ENCODE measurements around the gene CRPPA. TPM values are rescaled to one million over a fixed set of nuclear protein-coding genes. Genes with fewer than 3 reads are reported as not detected.
"Not testable (repeated sequence)": the region's sequence is repeated elsewhere in the genome, so short reads cannot be mapped to it uniquely, and the experiment has no call there.

CRPPA gene
- total RNA-seq, 1 experiment from 2014 or later, result 0.45 TPM

DNA sequence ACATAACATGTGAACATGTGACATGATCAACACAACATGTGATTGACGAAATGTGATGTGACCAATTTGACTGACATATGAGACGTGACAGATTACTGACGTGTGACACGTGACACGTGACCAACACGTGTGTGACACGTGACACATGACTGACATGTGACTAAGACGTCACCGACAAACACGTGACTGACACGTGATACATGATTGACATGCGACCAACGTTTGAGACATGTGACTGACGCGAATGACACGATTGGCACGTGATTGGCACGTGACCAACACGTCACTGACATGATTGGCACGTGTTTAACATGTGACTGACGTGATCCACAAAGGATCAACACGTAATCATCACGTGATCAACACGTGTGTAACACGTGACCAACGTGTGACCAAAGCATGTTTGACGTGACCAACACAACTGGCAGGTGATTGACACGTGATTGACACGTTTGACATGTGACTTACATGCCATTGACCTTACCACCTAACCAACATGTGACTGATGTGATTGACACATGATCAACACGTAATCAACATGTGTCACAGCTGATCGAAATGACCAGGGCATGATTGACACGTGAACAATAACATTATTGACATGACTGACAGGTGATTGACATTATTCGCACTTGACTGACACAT is 23.7 kb downstream of the CRPPA start:
- no peak for DNase-seq
- Histone ChIP-seq H3K27me3 (ENCODE audit: control insufficient read depth, insufficient read depth, low read length) (no peaks in the 10 kb centered on the region), H3K36me3 (replicated peaks; ENCODE audit: control insufficient read depth, insufficient read depth, low read length) (no peaks in the 10 kb centered on the region), H3K4me3 (ENCODE audit: insufficient read depth, low read depth, low read length) (no peak overlapping the region)

GRCh38 chr7:16396766-16397500 is 24.4 kb downstream of the CRPPA start:
- no peaks in the 10 kb centered on the region for H3K36me3 ChIP-seq (replicated peaks; ENCODE audit: control insufficient read depth, insufficient read depth, low read length)
- no peak for DNase-seq

GRCh38 chr7:16395121-16395520 is 26.2 kb downstream of the CRPPA start:
- Histone ChIP-seq H3K27me3 (ENCODE audit: control insufficient read depth, insufficient read depth, low read length) (no peaks in the 10 kb centered on the region), H3K4me3 (ENCODE audit: insufficient read depth, low read depth, low read length) (no peak overlapping the region), H3K36me3 (replicated peaks; ENCODE audit: control insufficient read depth, insufficient read depth, low read length) (no peaks in the 10 kb centered on the region)
- no peak for DNase-seq

More at GRCh38 chr7:16396766-16397500, 24.4 kb downstream of the CRPPA start:
- no peaks in the 10 kb centered on the region for H3K27me3 ChIP-seq (ENCODE audit: control insufficient read depth, insufficient read depth, low read length)
- no peak overlapping the region for H3K4me3 ChIP-seq (ENCODE audit: insufficient read depth, low read depth, low read length)

GRCh38 chr7:16393862-16394422 is 27.4 kb downstream of the CRPPA start:
- Histone ChIP-seq H3K27me3 (ENCODE audit: control insufficient read depth, insufficient read depth, low read length) (no peaks in the 10 kb centered on the region), H3K36me3 (replicated peaks; ENCODE audit: control insufficient read depth, insufficient read depth, low read length) (no peaks in the 10 kb centered on the region)

DNA sequence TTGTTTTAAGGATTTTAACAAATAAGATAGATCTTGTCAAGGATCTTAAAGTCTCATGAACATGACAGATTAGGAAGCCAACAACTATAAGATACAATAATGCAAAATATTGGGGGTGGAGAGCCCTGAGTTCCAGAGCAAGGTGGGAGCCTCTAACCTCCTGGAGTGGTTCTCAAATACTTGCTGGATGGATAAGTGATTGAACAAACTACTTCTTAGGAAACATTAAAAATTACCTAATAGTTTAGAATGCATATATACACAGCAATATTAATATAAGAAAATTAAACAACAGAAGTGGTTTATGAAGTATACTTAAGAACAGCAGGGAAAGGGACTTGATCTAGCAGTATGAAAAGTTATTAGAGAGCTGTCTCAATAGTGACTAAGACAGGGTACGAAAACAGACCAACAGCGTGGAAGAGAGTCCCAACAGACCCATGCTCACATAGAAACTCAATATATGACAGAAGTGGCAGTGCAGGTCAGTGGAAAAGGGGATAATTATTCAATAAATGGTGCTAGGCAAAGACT is 28.3 kb downstream of the CRPPA start:
- DNase-seq, result no peak
- no peaks in the 10 kb centered on the region for H3K36me3 ChIP-seq (replicated peaks; ENCODE audit: control insufficient read depth, insufficient read depth, low read length)
- H3K4me3 ChIP-seq (ENCODE audit: insufficient read depth, low read depth, low read length), result no peak overlapping the region
- H3K27me3 ChIP-seq (ENCODE audit: control insufficient read depth, insufficient read depth, low read length), result no peaks in the 10 kb centered on the region

More at GRCh38 chr7:16393862-16394422, 27.4 kb downstream of the CRPPA start:
- no peak for DNase-seq
- H3K4me3 ChIP-seq (ENCODE audit: insufficient read depth, low read depth, low read length), result no peak overlapping the region

GRCh38 chr7:16383786-16384185 is 37.6 kb downstream of the CRPPA start:
- not testable (repeated sequence) for DNase-seq; H3K4me3 ChIP-seq (ENCODE audit: insufficient read depth, low read depth, low read length)

GRCh38 chr7:16383103-16383502 is 38.2 kb downstream of the CRPPA start:
- not testable (repeated sequence) for H3K36me3 ChIP-seq (replicated peaks; ENCODE audit: control insufficient read depth, insufficient read depth, low read length); DNase-seq; H3K4me3 ChIP-seq (ENCODE audit: insufficient read depth, low read depth, low read length); H3K27me3 ChIP-seq (ENCODE audit: control insufficient read depth, insufficient read depth, low read length)

More at GRCh38 chr7:16383786-16384185, 37.6 kb downstream of the CRPPA start:
- not testable (repeated sequence) for H3K36me3 ChIP-seq (replicated peaks; ENCODE audit: control insufficient read depth, insufficient read depth, low read length); H3K27me3 ChIP-seq (ENCODE audit: control insufficient read depth, insufficient read depth, low read length)

Other genes starting within 250 kb of the CRPPA start
- gene SOSTDC1, start 44.2 kb upstream of the CRPPA start, total RNA-seq (2014; rRNA removed; shearing (Covaris generic)), result not detected in 2 replicates
- not detected in 2 replicates for gene LRRC72, start 105.3 kb upstream of the CRPPA start, total RNA-seq (2014; rRNA removed; shearing (Covaris generic))
- gene ANKMY2, start 224.2 kb upstream of the CRPPA start, total RNA-seq (2014; rRNA removed; shearing (Covaris generic)), result 13.6 and 16.8 TPM in 2 replicates
- 99.0 and 99.3 TPM in 2 replicates for gene BZW2, start 224.6 kb upstream of the CRPPA start, total RNA-seq (2014; rRNA removed; shearing (Covaris generic))